ENCODE data around the gene L3MBTL4. TPM values are rescaled to one million over a fixed set of nuclear protein-coding genes. Genes with fewer than 3 reads are reported as not detected.

Gene L3MBTL4
- total RNA-seq, 4 donors from 2014 or later: 5.6 to 45.7 (median 12.0) TPM

- H3K9me3 ChIP-seq: no peaks in the 10 kb centered on the region
- DNase-seq: no peak
- H3K27me3 ChIP-seq: no peaks in the 10 kb centered on the region
- H3K4me3 ChIP-seq: no peak overlapping the region
- no peaks in the 10 kb centered on the region for H3K4me1 ChIP-seq
- intact Hi-C loops (cut with DNase I; ENCODE audit: low total_unique reads): no loop called here
- H3K27ac ChIP-seq: no peak overlapping the region
- no peaks in the 10 kb centered on the region for H3K36me3 ChIP-seq
- TF ChIP-seq CTCF (IDR thresholded peaks at IDR 0.05) (no peak), POLR2A (IDR thresholded peaks at IDR 0.05) (no peak)
Observed at GRCh38 chr18:6357668-6358067, 57.0 kb downstream of the L3MBTL4 start.

GRCh38 chr18:6355789-6356589 lies 58.7 kb downstream of the L3MBTL4 start:
- Histone ChIP-seq H3K4me1 (no peaks in the 10 kb centered on the region), H3K9me3 (no peaks in the 10 kb centered on the region), H3K27ac (no peak overlapping the region), H3K36me3 (no peaks in the 10 kb centered on the region), H3K4me3 (no peak overlapping the region), H3K27me3 (no peaks in the 10 kb centered on the region)
- no peak for DNase-seq
- intact Hi-C loops (cut with DNase I; ENCODE audit: low total_unique reads): no loop called here
- TF ChIP-seq CTCF (IDR thresholded peaks at IDR 0.05): no peak
- TF ChIP-seq POLR2A (IDR thresholded peaks at IDR 0.05): no peak

GRCh38 chr18:6352275-6352674 lies 62.4 kb downstream of the L3MBTL4 start:
- Histone ChIP-seq H3K4me1 (no peaks in the 10 kb centered on the region), H3K27ac (no peak overlapping the region), H3K9me3 (no peaks in the 10 kb centered on the region), H3K27me3 (no peaks in the 10 kb centered on the region), H3K36me3 (no peaks in the 10 kb centered on the region), H3K4me3 (no peak overlapping the region)
- intact Hi-C loops (cut with DNase I; ENCODE audit: low total_unique reads): no loop called here
- no peak for DNase-seq
- TF ChIP-seq CTCF (IDR thresholded peaks at IDR 0.05): no peak
- no peak for TF ChIP-seq POLR2A (IDR thresholded peaks at IDR 0.05)

- no peak overlapping the region for H3K27ac ChIP-seq
- no peaks in the 10 kb centered on the region for H3K27me3 ChIP-seq
- TF ChIP-seq CTCF (IDR thresholded peaks at IDR 0.05) (no peak), POLR2A (IDR thresholded peaks at IDR 0.05) (no peak)
- DNase-seq: no peak
- no peaks in the 10 kb centered on the region for H3K36me3 ChIP-seq
- peaks cover 3 to 13% of the 10 kb centered on the region in 2 donors for H3K9me3 ChIP-seq
- H3K4me1 ChIP-seq: no peaks in the 10 kb centered on the region
- intact Hi-C loops (cut with DNase I; ENCODE audit: low total_unique reads): no loop called here
- H3K4me3 ChIP-seq: no peak overlapping the region
Observed at GRCh38 chr18:6342990-6343389, 71.7 kb downstream of the L3MBTL4 start.

GRCh38 chr18:6341709-6342108 lies 73.0 kb downstream of the L3MBTL4 start:
- H3K4me1 ChIP-seq: no peaks in the 10 kb centered on the region
- no peak for TF ChIP-seq CTCF (IDR thresholded peaks at IDR 0.05)
- no peak for TF ChIP-seq POLR2A (IDR thresholded peaks at IDR 0.05)
- H3K36me3 ChIP-seq: no peaks in the 10 kb centered on the region
- H3K27ac ChIP-seq: no peak overlapping the region
- DNase-seq: no peak
- H3K4me3 ChIP-seq: no peak overlapping the region
- peaks cover 3 to 13% of the 10 kb centered on the region in 2 donors for H3K9me3 ChIP-seq
- no peaks in the 10 kb centered on the region for H3K27me3 ChIP-seq
- intact Hi-C loops (cut with DNase I; ENCODE audit: low total_unique reads): no loop called here
